ENCODE measurements around the gene IQCH.

IQCH gene

DNA sequence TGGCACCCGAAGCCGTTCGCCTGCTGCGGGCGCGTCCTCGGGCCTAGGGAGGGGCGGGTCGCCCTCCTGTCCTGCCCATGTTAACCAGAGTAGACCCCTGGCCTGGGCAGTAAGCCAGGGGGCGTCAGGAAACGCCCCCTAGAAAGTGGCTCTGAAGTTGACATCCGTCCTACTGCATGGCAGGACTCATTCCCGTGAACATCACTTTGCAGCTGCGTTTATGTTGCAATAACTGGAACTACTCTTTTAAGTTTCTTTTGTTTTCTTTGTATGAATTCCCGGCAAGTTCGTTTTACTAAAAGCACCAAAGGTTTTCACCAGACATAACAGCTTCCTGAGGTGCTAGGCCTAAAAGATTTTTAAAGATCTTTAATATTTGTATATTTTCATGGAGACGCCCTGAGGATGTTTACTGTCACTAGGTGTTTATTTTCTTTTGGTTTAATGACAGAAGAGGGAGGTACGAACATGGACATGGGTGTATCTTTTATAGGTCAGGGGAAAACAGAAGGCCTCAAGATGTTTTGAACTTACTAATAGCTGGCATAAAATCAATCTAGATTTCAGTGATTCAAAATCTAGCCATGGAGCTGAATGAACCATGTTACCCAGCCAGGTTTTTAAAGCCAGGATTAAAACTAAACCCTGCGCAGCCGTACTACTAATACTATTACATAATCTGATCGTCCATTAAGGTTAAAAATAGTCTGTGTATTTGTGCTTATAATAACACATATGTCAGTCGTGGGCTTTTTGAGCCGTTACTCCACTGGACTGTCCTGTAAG, 267.4 kb downstream of the IQCH start:
- DNase-seq (ENCODE audit: low read depth in 3 of 3, low spot score in 1 of 3), result no peak

DNA sequence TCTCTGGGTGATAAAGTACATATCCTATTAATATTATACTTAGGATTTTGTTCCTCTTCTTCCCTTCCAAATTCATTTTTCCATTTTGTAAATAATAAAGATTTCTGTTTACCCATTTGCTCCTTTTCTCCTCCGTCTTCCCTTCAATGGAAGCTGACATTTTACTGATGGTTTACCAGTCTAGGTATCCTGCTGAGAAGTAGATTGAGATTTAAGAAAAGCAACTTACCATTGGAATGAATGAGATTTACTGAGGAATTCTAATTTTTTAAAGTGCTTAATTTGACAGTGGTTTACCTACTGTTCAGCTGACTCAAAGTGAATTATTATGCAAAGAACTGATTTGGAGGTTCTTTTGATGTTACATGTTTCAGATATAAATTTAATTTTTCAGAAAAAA, 268.7 kb downstream of the IQCH start:
- DNase-seq (ENCODE audit: low read depth in 3 of 3, low spot score in 1 of 3), result no peak

- no peak for DNase-seq (ENCODE audit: low read depth in 3 of 3, low spot score in 1 of 3)
These were observed 269.6 kb downstream of the IQCH start for GRCh38 chr15:67524235-67524634.

- no peak for DNase-seq (ENCODE audit: low read depth in 3 of 3, low spot score in 1 of 3)
These were observed 273.9 kb downstream of the IQCH start for GRCh38 chr15:67528513-67528912.

DNA sequence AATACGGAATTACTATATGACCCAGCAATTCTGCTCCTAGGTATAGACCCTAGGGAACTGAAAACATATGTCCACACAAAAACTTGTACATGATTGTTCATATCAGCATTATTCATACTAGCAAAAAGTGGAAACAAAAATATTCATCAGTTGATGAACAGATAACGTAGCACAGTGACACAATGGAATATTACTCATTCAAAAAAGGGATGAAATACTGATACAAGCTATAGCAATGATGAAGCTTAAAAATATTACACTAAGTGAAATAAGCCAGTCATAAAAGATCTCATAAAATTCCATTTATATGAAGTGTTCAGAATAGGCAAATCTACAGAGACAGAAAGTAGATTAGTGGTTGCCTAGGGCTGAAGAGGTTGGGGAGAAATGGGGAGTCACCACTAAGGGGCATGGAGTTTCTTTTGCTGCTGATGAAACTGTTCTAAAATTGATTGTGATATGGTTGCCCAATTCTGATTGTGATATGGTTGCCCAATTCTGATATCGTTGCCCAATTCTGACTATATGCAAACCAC, 276.9 kb downstream of the IQCH start:
- DNase-seq (ENCODE audit: low read depth in 3 of 3, low spot score in 1 of 3), result no peak

GRCh38 chr15:67533873-67534272, 279.3 kb downstream of the IQCH start:
- DNase-seq (ENCODE audit: low read depth in 3 of 3, low spot score in 1 of 3), result no peak

DNA sequence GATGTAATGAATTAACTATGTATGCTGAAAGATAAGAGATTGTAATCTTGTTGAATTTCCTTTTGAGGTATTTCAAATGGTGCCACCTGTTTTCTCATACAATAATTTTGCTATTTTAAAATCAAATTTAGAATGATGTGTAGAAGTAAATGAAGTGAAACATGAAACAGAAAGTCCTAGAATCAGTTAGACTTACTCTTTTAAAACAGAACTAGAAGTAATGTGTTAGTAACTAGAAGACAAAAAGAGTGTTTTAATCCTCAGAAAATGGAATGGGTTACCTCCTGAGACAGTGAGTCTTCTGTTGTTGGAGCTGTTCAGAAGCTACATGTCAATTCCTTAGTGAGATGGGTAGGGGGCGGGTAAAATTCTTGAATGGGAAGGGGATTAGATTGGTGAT, 279.8 kb downstream of the IQCH start:
- DNase-seq (ENCODE audit: low read depth in 3 of 3, low spot score in 1 of 3), result no peak

DNA sequence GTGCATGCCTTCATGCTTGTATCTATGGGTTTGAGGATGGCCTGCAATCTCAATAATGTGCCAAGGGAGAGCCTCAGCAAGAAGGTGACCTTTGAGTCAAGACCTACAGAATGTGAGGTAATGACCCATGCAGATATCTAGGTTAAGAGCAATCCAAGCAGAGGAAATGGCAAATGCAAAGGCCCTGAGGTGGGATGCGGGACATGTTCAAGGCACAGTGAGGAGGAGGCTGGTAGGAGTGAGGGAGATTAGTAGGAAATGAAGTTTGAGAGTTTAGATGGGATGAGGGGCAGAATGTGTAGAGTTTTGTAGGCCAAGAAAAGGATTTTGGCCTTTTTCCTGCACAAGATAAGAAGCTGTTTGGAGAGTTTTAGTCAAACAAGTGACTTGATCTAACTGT, 283.2 kb downstream of the IQCH start:
- DNase-seq (ENCODE audit: low read depth in 3 of 3, low spot score in 1 of 3), result no peak

DNA sequence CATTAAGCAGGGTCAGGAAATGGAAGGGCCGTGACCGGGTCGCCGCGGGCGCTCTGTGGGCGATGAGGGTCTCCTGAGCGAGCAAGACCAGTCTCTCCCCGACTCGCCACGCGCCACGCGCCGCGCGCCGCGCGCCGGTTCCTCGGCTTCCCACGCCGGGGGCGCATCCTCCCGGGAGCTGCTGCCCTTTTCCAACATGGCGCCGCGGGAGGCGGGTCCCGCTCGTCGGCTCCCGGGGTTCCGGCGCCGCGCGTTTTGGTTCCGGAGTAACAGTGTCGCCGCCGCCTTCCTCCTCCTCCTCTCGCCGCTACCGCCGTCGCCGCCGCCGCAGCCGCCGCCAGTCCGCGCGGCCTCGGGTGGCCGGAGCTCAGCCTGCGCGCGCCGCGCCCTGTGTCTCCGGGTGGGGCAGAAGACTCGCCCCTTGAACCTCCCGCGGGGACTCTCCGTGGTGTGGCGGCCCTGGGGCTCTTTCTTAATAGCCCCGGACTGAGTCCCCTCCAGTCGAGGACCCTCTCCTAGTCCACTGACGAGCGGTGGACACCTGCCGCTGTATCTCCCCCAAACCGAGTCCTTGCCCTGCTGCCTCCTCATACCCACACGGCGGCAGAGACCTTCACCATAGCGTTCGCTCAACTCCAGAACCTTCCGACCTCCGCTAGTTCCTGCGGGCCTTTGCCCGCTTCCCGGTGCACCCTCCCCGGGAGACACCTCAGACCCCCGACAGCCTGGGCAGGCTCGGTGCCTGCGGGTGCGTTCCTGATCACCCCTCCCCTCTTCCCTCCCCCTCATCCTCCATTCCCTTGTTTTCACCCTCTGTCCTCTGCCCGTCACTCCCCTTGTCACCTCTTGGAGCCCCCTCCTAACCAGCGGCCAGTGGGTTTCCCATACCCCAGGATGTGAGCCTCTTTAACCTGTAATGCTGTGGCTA, 288.1 kb downstream of the IQCH start, which contains the start of gene MAP2K5:
TSS of gene MAP2K5 (plus strand) at position 284 of the 928 bp plus-strand sequence. CDS start at position 917, 633 bp downstream.
- DNase-seq (ENCODE audit: low read depth in 3 of 3, low spot score in 1 of 3), result peak; percentile 28 to 77 (median 65)

DNA sequence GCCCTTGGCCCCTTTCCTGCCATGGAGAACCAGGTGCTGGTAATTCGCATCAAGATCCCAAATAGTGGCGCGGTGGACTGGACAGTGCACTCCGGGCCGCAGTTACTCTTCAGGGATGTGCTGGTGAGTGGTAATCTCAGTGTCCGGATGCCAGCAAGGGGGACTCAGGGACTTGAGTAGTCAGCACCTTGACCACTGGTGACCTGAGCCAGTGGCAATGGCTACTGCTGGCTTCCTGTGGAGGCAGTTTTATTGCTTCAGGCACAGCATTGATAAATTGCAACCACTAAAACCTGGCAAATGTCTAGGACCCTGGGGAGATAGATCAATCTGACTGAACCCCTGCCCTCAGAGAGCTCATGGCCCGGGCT, 288.7 kb downstream of the IQCH start:
- DNase-seq (ENCODE audit: low read depth in 3 of 3, low spot score in 1 of 3), result no peak

DNA sequence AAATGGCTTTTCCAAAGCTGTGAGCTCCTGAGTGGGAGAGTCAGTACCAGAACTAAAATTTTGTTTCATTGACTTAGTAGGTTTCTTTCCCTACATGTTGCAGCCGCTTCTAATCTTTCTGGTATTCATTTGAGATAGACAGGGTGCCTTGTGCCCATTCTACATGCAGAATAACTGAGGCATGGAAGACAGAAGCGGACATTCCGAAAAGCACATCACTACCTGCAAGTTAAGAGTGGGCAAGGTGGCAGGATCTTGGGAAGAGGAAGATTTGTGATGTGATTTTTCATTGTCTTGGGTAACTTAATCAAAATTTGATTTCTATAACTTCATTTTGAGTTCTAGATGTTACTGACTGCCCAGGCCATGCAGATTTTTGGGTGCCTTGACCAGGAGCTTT, 289.9 kb downstream of the IQCH start:
- DNase-seq (ENCODE audit: low read depth in 3 of 3, low spot score in 1 of 3), result no peak

GRCh38 chr15:67545864-67546263, 291.3 kb downstream of the IQCH start:
- no peak for DNase-seq (ENCODE audit: low read depth in 3 of 3, low spot score in 1 of 3)

DNA sequence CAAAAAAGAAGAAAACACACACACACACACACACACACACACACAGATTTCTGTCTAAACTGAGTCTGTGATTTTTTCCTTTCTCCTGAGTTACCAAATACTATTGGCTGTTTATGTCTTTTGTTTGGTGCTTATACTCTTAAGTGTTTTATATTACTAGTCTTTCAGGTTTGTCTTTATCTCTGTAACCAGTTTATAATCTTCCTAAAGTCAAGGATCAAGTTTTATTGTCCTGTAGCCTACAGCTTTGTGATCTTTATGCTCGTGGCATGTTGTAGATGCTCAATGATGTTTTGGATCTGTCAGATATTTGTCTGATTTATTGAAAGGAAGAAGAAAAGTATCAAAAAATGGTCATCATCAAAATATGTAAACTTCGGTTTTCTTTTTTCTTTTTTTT, 292.5 kb downstream of the IQCH start:
- DNase-seq (ENCODE audit: low read depth in 3 of 3, low spot score in 1 of 3), result no peak

- DNase-seq (ENCODE audit: low read depth in 3 of 3, low spot score in 1 of 3), result no peak
These were observed 293.2 kb downstream of the IQCH start for GRCh38 chr15:67547836-67548235.

GRCh38 chr15:67548236-67548852, 293.8 kb downstream of the IQCH start:
- no peak for DNase-seq (ENCODE audit: low read depth in 3 of 3, low spot score in 1 of 3)

- no peak for DNase-seq (ENCODE audit: low read depth in 3 of 3, low spot score in 1 of 3)
These were observed 294.5 kb downstream of the IQCH start for GRCh38 chr15:67548862-67549651.

GRCh38 chr15:67549736-67550135, 295.1 kb downstream of the IQCH start:
- DNase-seq (ENCODE audit: low read depth in 3 of 3, low spot score in 1 of 3), result no peak

GRCh38 chr15:67550522-67550921, 295.9 kb downstream of the IQCH start:
- DNase-seq (ENCODE audit: low read depth in 3 of 3, low spot score in 1 of 3), result no peak

DNA sequence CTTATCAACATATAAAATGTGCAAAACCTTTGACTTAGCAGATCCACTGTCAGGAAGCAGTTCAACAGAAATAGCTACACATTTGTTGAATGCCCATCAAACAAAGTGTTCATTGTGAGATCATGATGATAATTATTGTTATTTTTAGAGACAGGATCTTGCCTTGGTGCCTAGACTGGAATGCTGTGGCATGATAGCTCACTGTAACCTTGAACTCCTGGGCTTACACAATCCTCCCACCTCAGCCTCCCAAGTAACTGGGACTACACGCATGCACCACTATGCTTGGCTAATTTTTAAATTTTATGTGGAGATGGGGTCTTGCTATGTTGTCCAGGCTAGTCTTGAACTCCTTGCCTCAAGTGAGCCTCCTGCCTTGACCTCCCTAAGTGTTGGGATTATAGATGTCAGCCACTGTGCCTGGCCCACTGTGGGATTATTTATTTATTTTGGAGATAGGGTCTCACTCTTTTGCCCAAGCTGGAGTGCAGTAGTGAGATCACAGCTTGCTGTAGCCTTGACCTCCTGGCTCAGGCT, 296.7 kb downstream of the IQCH start:
- DNase-seq (ENCODE audit: low read depth in 3 of 3, low spot score in 1 of 3), result no peak
